NCI-H128 (cell line): ENCODE data around the gene CRIP1.

ENCODE experiments used
- DNase-seq: peaks from one replicate; lab custom pipeline; 2025; ENCODE audit not compliant: unreplicated experiment; lab: John Stamatoyannopoulos, UW

The CRIP1 gene

GRCh38 chr14:105480199-105480746 is 6.4 kb upstream of the CRIP1 start:
- DNase-seq, result no peak

- DNase-seq, result peak; percentile 86
Measured at GRCh38 chr14:105480807-105481801, 5.6 kb upstream of the CRIP1 start.

GRCh38 chr14:105481886-105482457 is 4.7 kb upstream of the CRIP1 start:
- DNase-seq, result peak; percentile 85

- DNase-seq, result no peak
Measured at GRCh38 chr14:105482486-105483110, 4.1 kb upstream of the CRIP1 start.

- no peak for DNase-seq
Measured at GRCh38 chr14:105483300-105484068, 3.2 kb upstream of the CRIP1 start.

GRCh38 chr14:105484069-105484996 is 2.4 kb upstream of the CRIP1 start:
- no peak for DNase-seq

GRCh38 chr14:105484997-105485393 is 1.7 kb upstream of the CRIP1 start:
- no peak for DNase-seq

GRCh38 chr14:105485739-105486162 is 935 bp upstream of the CRIP1 start:
- no peak for DNase-seq

GRCh38 chr14:105486974-105487448 is 325 bp downstream of the CRIP1 start:
- DNase-seq, result no peak

- no peak for DNase-seq
Measured at GRCh38 chr14:105487449-105487985, 831 bp downstream of the CRIP1 start.

GRCh38 chr14:105487986-105488777 is 1.5 kb downstream of the CRIP1 start:
- no peak for DNase-seq

GRCh38 chr14:105488781-105489541 is 2.3 kb downstream of the CRIP1 start:
- no peak for DNase-seq

GRCh38 chr14:105489542-105490266 is 3.0 kb downstream of the CRIP1 start:
- DNase-seq, result peak; percentile 82

GRCh38 chr14:105490267-105490571 is 3.5 kb downstream of the CRIP1 start:
- no peak for DNase-seq

GRCh38 chr14:105490572-105491365 is 4.1 kb downstream of the CRIP1 start, which contains the start of gene TEDC1:
Gene TEDC1, plus strand, starts transcription at chr14:105491246. Its CDS starts 130 bp downstream, at chr14:105491376.
- DNase-seq, result peak; percentile 100

GRCh38 chr14:105491366-105491973 is 4.8 kb downstream of the CRIP1 start:
- no peak for DNase-seq
